ENCODE measurements around the gene PIK3CG.

PIK3CG gene

GRCh38 chr7:106853250-106853908, 11.7 kb upstream of the PIK3CG start:
- no peaks in the 10 kb centered on the region for H3K79me2 ChIP-seq (ENCODE audit: insufficient read depth, low read length)
- no peaks in the 10 kb centered on the region for H3K9me3 ChIP-seq (ENCODE audit: insufficient read depth, low read length)
- H3F3A ChIP-seq (ENCODE audit: insufficient read depth): no peaks in the 10 kb centered on the region
- no peak overlapping the region for H3K4me3 ChIP-seq (ENCODE audit: insufficient read depth, low read length, poor library complexity, severe bottlenecking)
- H3K27me3 ChIP-seq (ENCODE audit: low read length): no peaks in the 10 kb centered on the region
- no peaks in the 10 kb centered on the region for H3K9me2 ChIP-seq (replicated peaks; ENCODE audit: insufficient read depth, low read length)
- no peaks in the 10 kb centered on the region for H4K20me1 ChIP-seq (ENCODE audit: low read depth, low read length)
- H3K9ac ChIP-seq (ENCODE audit: low read length): no peak overlapping the region
- H2AFZ ChIP-seq (ENCODE audit: low read depth, low read length, severe bottlenecking): no peak overlapping the region
- H3K27ac ChIP-seq (ENCODE audit: low read depth, low read length): no peak overlapping the region
- no peak overlapping the region for H3K4me2 ChIP-seq (ENCODE audit: low read depth, low read length, poor library complexity, severe bottlenecking)
- H3K36me3 ChIP-seq (ENCODE audit: low read length): no peaks in the 10 kb centered on the region
- TF ChIP-seq EZH2phosphoT487 (conservative IDR thresholded peaks at IDR 0.05; ENCODE audit: low read length) (no peak), CTCF (IDR thresholded peaks at IDR 0.05; ENCODE audit: insufficient read depth, low read length, poor library complexity, severe bottlenecking) (no peak)

- no peak overlapping the region for H3K9ac ChIP-seq (ENCODE audit: low read length)
- no peak overlapping the region for H3K4me3 ChIP-seq (ENCODE audit: insufficient read depth, low read length, poor library complexity, severe bottlenecking)
- H3K9me3 ChIP-seq (ENCODE audit: insufficient read depth, low read length): no peaks in the 10 kb centered on the region
- H3K4me2 ChIP-seq (ENCODE audit: low read depth, low read length, poor library complexity, severe bottlenecking): no peak overlapping the region
- no peaks in the 10 kb centered on the region for H4K20me1 ChIP-seq (ENCODE audit: low read depth, low read length)
- no peak overlapping the region for H3K27ac ChIP-seq (ENCODE audit: low read depth, low read length)
- H2AFZ ChIP-seq (ENCODE audit: low read depth, low read length, severe bottlenecking): no peak overlapping the region
- TF ChIP-seq EZH2phosphoT487 (conservative IDR thresholded peaks at IDR 0.05; ENCODE audit: low read length) (no peak), CTCF (IDR thresholded peaks at IDR 0.05; ENCODE audit: insufficient read depth, low read length, poor library complexity, severe bottlenecking) (no peak)
- H3F3A ChIP-seq (ENCODE audit: insufficient read depth): no peaks in the 10 kb centered on the region
- no peaks in the 10 kb centered on the region for H3K27me3 ChIP-seq (ENCODE audit: low read length)
- H3K9me2 ChIP-seq (replicated peaks; ENCODE audit: insufficient read depth, low read length): no peaks in the 10 kb centered on the region
- H3K36me3 ChIP-seq (ENCODE audit: low read length): no peaks in the 10 kb centered on the region
- H3K79me2 ChIP-seq (ENCODE audit: insufficient read depth, low read length): no peaks in the 10 kb centered on the region
These were observed 9.4 kb upstream of the PIK3CG start for GRCh38 chr7:106855540-106856132.

GRCh38 chr7:106858618-106859532, 6.2 kb upstream of the PIK3CG start:
- Histone ChIP-seq H3K9ac (ENCODE audit: low read length) (no peak overlapping the region), H3K79me2 (ENCODE audit: insufficient read depth, low read length) (no peaks in the 10 kb centered on the region), H3K27ac (ENCODE audit: low read depth, low read length) (no peak overlapping the region), H3K9me3 (ENCODE audit: insufficient read depth, low read length) (no peaks in the 10 kb centered on the region), H3K4me3 (ENCODE audit: insufficient read depth, low read length, poor library complexity, severe bottlenecking) (no peak overlapping the region), H4K20me1 (ENCODE audit: low read depth, low read length) (no peaks in the 10 kb centered on the region), H3K36me3 (ENCODE audit: low read length) (no peaks in the 10 kb centered on the region), H3F3A (ENCODE audit: insufficient read depth) (peaks cover 8% of the 10 kb centered on the region), H3K4me2 (ENCODE audit: low read depth, low read length, poor library complexity, severe bottlenecking) (no peak overlapping the region), H3K27me3 (ENCODE audit: low read length) (no peaks in the 10 kb centered on the region), H2AFZ (ENCODE audit: low read depth, low read length, severe bottlenecking) (no peak overlapping the region), H3K9me2 (replicated peaks; ENCODE audit: insufficient read depth, low read length) (no peaks in the 10 kb centered on the region)
- TF ChIP-seq CTCF (IDR thresholded peaks at IDR 0.05; ENCODE audit: insufficient read depth, low read length, poor library complexity, severe bottlenecking) (no peak), EZH2phosphoT487 (conservative IDR thresholded peaks at IDR 0.05; ENCODE audit: low read length) (no peak)
